Osteoblast (primary cell): ENCODE measurements around the gene PRKN. TPM values are rescaled to one million over a fixed set of nuclear protein-coding genes. Genes with fewer than 3 reads are reported as not detected.

Source experiments
- DNase-seq: peaks from one replicate; pipeline ENCODE4 v3.0.0; 2011; ENCODE audit warnings: low spot score, mixed read lengths; ENCODE audit not compliant: insufficient read length; ENCODE audit errors: missing footprints
- H2AFZ ChIP-seq: 2 replicates; pipeline ENCODE4 v1.6.0; 2011; ENCODE audit warnings: mild to moderate bottlenecking, low read length
- H3K27ac ChIP-seq: 2 replicates; pipeline ENCODE4 v1.5.1; 2011; ENCODE audit warnings: mild to moderate bottlenecking, low read depth, low read length, moderate library complexity
- H3K27me3 ChIP-seq: 2 replicates; pipeline ENCODE4 v1.6.0; 2012; ENCODE audit warnings: mild to moderate bottlenecking, control low read depth, inconsistent platforms, low read length, moderate library complexity; ENCODE audit not compliant: insufficient read depth
- H3K36me3 ChIP-seq: 2 replicates; pipeline ENCODE4 v1.5.1; 2011; ENCODE audit warnings: mild to moderate bottlenecking, low read length, control low read depth, moderate library complexity; ENCODE audit not compliant: insufficient read depth
- H3K4me1 ChIP-seq: 2 replicates; pipeline ENCODE4 v1.5.1; 2011; ENCODE audit warnings: mild to moderate bottlenecking, low read length, control low read depth, moderate library complexity; ENCODE audit not compliant: insufficient read depth
- H3K4me2 ChIP-seq: 2 replicates; pipeline ENCODE4 v1.6.0; 2011; ENCODE audit warnings: mild to moderate bottlenecking, low read length; ENCODE audit not compliant: insufficient read depth
- H3K4me3 ChIP-seq: fragments of 200-600 bp; sonication (generic); 3 replicates; pipeline ENCODE4 v1.5.1; 2012; ENCODE audit warnings: mild to moderate bottlenecking, low read length, inconsistent platforms; ENCODE audit not compliant: insufficient read depth
- H3K79me2 ChIP-seq: 2 replicates; pipeline ENCODE4 v1.6.0; 2012; ENCODE audit warnings: mild to moderate bottlenecking, low read length, control low read depth, inconsistent platforms; ENCODE audit not compliant: insufficient read depth
- H3K9me3 ChIP-seq: 2 replicates; pipeline ENCODE4 v1.5.1; 2011; ENCODE audit warnings: low read depth, low read length, control low read depth
- H4K20me1 ChIP-seq: 2 replicates; pipeline ENCODE4 v1.6.0; 2012; ENCODE audit warnings: mild to moderate bottlenecking, low read length, control low read depth; ENCODE audit not compliant: insufficient read depth
- CTCF ChIP-seq: IDR thresholded peaks from 2 replicates; pipeline ENCODE4 v1.5.1; 2011; ENCODE audit warnings: mild to moderate bottlenecking, low read depth, low read length, moderate library complexity; ENCODE audit errors: extremely low read depth
- total RNA-seq: library from RNA; depleted of rRNA; stranded (reverse); fragments of >200 nt; gene quantifications from 2 replicates; pipeline ENCODE4 v1.2.3, GENCODE V29; 2012

Gene PRKN
- total RNA-seq, 1 donor = 2.9 TPM

GRCh38 chr6:161710698-161711097 is 1016.9 kb downstream of the PRKN start:
- no peaks in the 10 kb centered on the region for H3K4me1 ChIP-seq
- DNase-seq = no peak
- TF ChIP-seq CTCF = no peak
- H3K9me3 ChIP-seq = no peaks in the 10 kb centered on the region
- H3K79me2 ChIP-seq = no peaks in the 10 kb centered on the region
- no peaks in the 10 kb centered on the region for H3K27me3 ChIP-seq
- H3K36me3 ChIP-seq = no peaks in the 10 kb centered on the region
- H3K4me3 ChIP-seq = no peak overlapping the region
- no peak overlapping the region for H3K4me2 ChIP-seq
- no peak overlapping the region for H3K27ac ChIP-seq
- no peaks in the 10 kb centered on the region for H4K20me1 ChIP-seq
- no peak overlapping the region for H2AFZ ChIP-seq

GRCh38 chr6:161701056-161701455 is 1026.5 kb downstream of the PRKN start:
- no peak for DNase-seq
- Histone ChIP-seq H2AFZ (no peak overlapping the region), H3K27me3 (no peaks in the 10 kb centered on the region), H3K4me1 (no peaks in the 10 kb centered on the region), H4K20me1 (no peaks in the 10 kb centered on the region), H3K36me3 (no peaks in the 10 kb centered on the region), H3K79me2 (no peaks in the 10 kb centered on the region), H3K27ac (no peak overlapping the region), H3K4me3 (no peak overlapping the region), H3K9me3 (no peaks in the 10 kb centered on the region), H3K4me2 (no peak overlapping the region)
- TF ChIP-seq CTCF = no peak

- Histone ChIP-seq H3K4me3 (no peak overlapping the region), H4K20me1 (no peaks in the 10 kb centered on the region), H3K9me3 (no peaks in the 10 kb centered on the region), H3K4me1 (no peaks in the 10 kb centered on the region), H3K27me3 (no peaks in the 10 kb centered on the region), H3K36me3 (no peaks in the 10 kb centered on the region), H3K4me2 (no peak overlapping the region), H3K27ac (no peak overlapping the region), H2AFZ (no peak overlapping the region), H3K79me2 (no peaks in the 10 kb centered on the region)
- no peak for DNase-seq
- no peak for TF ChIP-seq CTCF
Measured at GRCh38 chr6:161696801-161697200, 1030.8 kb downstream of the PRKN start.

- no peak overlapping the region for H3K4me2 ChIP-seq
- no peaks in the 10 kb centered on the region for H4K20me1 ChIP-seq
- no peak overlapping the region for H2AFZ ChIP-seq
- no peaks in the 10 kb centered on the region for H3K36me3 ChIP-seq
- H3K27me3 ChIP-seq = no peaks in the 10 kb centered on the region
- H3K4me1 ChIP-seq = no peaks in the 10 kb centered on the region
- DNase-seq = no peak
- no peaks in the 10 kb centered on the region for H3K79me2 ChIP-seq
- no peak overlapping the region for H3K4me3 ChIP-seq
- H3K27ac ChIP-seq = no peak overlapping the region
- TF ChIP-seq CTCF = peak; percentile 34
- H3K9me3 ChIP-seq = no peaks in the 10 kb centered on the region
Measured at GRCh38 chr6:161694995-161695394, 1032.6 kb downstream of the PRKN start.
